Measurements from ENCODE around the gene MYPN. TPM values are rescaled to one million over a fixed set of nuclear protein-coding genes. Genes with fewer than 3 reads are reported as not detected.

The MYPN gene
- total RNA-seq, 3 donors from 2014 or later: 0.33 TPM; not detected in 2

GRCh38 chr10:68179016-68179415, 69.7 kb downstream of the MYPN start:
- no peaks in the 10 kb centered on the region for H3K36me3 ChIP-seq
- no peaks in the 10 kb centered on the region for H3K27me3 ChIP-seq
- TF ChIP-seq POLR2A (IDR thresholded peaks at IDR 0.05) (no peak), POLR2AphosphoS5 (IDR thresholded peaks at IDR 0.05) (no peak)
- TF ChIP-seq, protein P1, sequence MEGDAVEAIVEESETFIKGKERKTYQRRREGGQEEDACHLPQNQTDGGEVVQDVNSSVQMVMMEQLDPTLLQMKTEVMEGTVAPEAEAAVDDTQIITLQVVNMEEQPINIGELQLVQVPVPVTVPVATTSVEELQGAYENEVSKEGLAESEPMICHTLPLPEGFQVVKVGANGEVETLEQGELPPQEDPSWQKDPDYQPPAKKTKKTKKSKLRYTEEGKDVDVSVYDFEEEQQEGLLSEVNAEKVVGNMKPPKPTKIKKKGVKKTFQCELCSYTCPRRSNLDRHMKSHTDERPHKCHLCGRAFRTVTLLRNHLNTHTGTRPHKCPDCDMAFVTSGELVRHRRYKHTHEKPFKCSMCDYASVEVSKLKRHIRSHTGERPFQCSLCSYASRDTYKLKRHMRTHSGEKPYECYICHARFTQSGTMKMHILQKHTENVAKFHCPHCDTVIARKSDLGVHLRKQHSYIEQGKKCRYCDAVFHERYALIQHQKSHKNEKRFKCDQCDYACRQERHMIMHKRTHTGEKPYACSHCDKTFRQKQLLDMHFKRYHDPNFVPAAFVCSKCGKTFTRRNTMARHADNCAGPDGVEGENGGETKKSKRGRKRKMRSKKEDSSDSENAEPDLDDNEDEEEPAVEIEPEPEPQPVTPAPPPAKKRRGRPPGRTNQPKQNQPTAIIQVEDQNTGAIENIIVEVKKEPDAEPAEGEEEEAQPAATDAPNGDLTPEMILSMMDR (IDR thresholded peaks at IDR 0.05): no peak
- no peak overlapping the region for H3K4me3 ChIP-seq
- no peaks in the 10 kb centered on the region for H3K4me1 ChIP-seq
- intact Hi-C loops (cut with DNase I; ENCODE audit: low total_unique reads): no loop called here
- DNase-seq (ENCODE audit: low spot score in 2 of 2): no peak
- H3K27ac ChIP-seq: no peak overlapping the region
- H3K9me3 ChIP-seq: no peaks in the 10 kb centered on the region

DNA sequence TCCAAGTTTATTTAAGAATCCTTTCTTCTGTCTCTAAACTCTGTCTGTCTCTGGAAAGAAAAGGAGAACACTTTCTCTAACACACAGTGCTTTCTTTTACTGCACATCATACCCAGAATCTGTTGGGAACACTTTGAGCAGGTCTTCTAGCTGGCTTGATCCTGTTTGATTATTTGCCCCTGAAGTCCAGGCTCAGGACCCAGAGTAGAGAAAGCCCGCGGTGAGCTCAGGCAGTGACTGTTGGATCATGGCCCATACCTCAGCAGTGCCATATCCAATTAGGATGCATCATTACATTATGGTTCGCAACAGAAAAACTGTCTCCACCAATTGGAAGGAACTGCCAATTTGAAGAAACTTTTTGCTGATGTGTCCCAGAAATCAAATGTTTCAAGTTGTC, 71.2 kb downstream of the MYPN start:
- Histone ChIP-seq H3K27me3 (no peaks in the 10 kb centered on the region), H3K4me1 (no peaks in the 10 kb centered on the region), H3K27ac (no peak overlapping the region), H3K36me3 (no peaks in the 10 kb centered on the region), H3K4me3 (no peak overlapping the region), H3K9me3 (no peaks in the 10 kb centered on the region)
- DNase-seq (ENCODE audit: low spot score in 2 of 2): no peak
- intact Hi-C loops (cut with DNase I; ENCODE audit: low total_unique reads): no loop called here
- no peak for TF ChIP-seq POLR2A (IDR thresholded peaks at IDR 0.05)
- TF ChIP-seq, protein P1 (IDR thresholded peaks at IDR 0.05): no peak

- no peaks in the 10 kb centered on the region for H3K36me3 ChIP-seq
- DNase-seq (ENCODE audit: low spot score in 2 of 2): no peak
- no peaks in the 10 kb centered on the region for H3K9me3 ChIP-seq
- intact Hi-C loops (cut with DNase I; ENCODE audit: low total_unique reads): no loop called here
- H3K27me3 ChIP-seq: no peaks in the 10 kb centered on the region
- TF ChIP-seq POLR2AphosphoS5 (IDR thresholded peaks at IDR 0.05): no peak
- no peak for TF ChIP-seq POLR2A (IDR thresholded peaks at IDR 0.05)
- TF ChIP-seq, protein P1 (IDR thresholded peaks at IDR 0.05): no peak
- no peak overlapping the region for H3K27ac ChIP-seq
- no peaks in the 10 kb centered on the region for H3K4me1 ChIP-seq
- H3K4me3 ChIP-seq: no peak overlapping the region
Measured at GRCh38 chr10:68184546-68184945, 75.3 kb downstream of the MYPN start.

- intact Hi-C loops (cut with DNase I; ENCODE audit: low total_unique reads): no loop called here
- H3K27ac ChIP-seq: no peak overlapping the region
- H3K36me3 ChIP-seq: no peaks in the 10 kb centered on the region
- H3K9me3 ChIP-seq: no peaks in the 10 kb centered on the region
- TF ChIP-seq, protein P1 (IDR thresholded peaks at IDR 0.05): no peak
- TF ChIP-seq POLR2A (IDR thresholded peaks at IDR 0.05): no peak
- no peaks in the 10 kb centered on the region for H3K4me1 ChIP-seq
- no peaks in the 10 kb centered on the region for H3K27me3 ChIP-seq
- H3K4me3 ChIP-seq: no peak overlapping the region
- DNase-seq (ENCODE audit: low spot score in 2 of 2): no peak
Measured at GRCh38 chr10:68185085-68185484, 75.8 kb downstream of the MYPN start.

GRCh38 chr10:68188835-68189234, 79.5 kb downstream of the MYPN start:
- no peaks in the 10 kb centered on the region for H3K27me3 ChIP-seq
- no peak overlapping the region for H3K4me3 ChIP-seq
- intact Hi-C loops (cut with DNase I; ENCODE audit: low total_unique reads): no loop called here
- no peaks in the 10 kb centered on the region for H3K9me3 ChIP-seq
- TF ChIP-seq, protein P1 (IDR thresholded peaks at IDR 0.05): no peak
- TF ChIP-seq POLR2A (IDR thresholded peaks at IDR 0.05) (no peak), POLR2AphosphoS5 (IDR thresholded peaks at IDR 0.05) (no peak)
- H3K27ac ChIP-seq: no peak overlapping the region
- H3K4me1 ChIP-seq: no peaks in the 10 kb centered on the region
- DNase-seq (ENCODE audit: low spot score in 2 of 2): no peak
- no peaks in the 10 kb centered on the region for H3K36me3 ChIP-seq
